ENCODE measurements around the gene TEX26. TPM values are rescaled to one million over a fixed set of nuclear protein-coding genes. Genes with fewer than 3 reads are reported as not detected.

TEX26 gene
- total RNA-seq = not detected

- no peak for DNase-seq (ENCODE audit: low spot score)
Measured at GRCh38 chr13:30932481-30933353, at the start of gene TEX26. TSS of gene TEX26 (plus strand) at chr13:30932656. CDS start at chr13:30932716, 60 bp downstream.

- DNase-seq (ENCODE audit: low spot score) = no peak
Measured at GRCh38 chr13:30882996-30883766, 49.3 kb upstream of the TEX26 start.

- DNase-seq (ENCODE audit: low spot score) = no peak
Measured at GRCh38 chr13:30884543-30884942, 47.9 kb upstream of the TEX26 start.

DNA sequence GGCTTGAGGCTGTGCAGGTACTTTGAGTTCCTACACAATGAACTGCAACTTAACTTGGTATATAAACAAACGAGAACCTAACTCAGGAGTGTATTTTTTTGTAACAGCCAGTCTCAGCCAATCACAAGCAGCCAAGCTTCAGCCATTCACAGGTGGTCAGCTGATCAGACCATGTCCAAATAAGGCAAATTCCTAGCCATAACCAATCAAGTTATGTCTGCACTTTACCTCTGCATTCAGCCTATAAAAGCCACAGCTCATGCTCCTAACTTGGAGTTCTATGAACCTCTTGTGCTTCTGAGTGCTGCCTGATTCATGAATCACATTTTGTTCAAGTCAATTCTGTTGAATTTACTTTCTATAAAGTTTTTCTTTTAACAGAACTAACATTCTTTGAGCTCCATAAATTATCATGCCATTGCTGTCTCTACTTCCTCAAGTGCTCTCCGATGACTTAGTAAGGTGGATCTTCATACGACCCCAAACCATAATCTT is 43.2 kb upstream of the TEX26 start:
- no peak for DNase-seq (ENCODE audit: low spot score)

GRCh38 chr13:30892966-30893365 is 39.5 kb upstream of the TEX26 start:
- DNase-seq (ENCODE audit: low spot score) = no peak

GRCh38 chr13:30895773-30896172 is 36.7 kb upstream of the TEX26 start:
- no peak for DNase-seq (ENCODE audit: low spot score)

DNA sequence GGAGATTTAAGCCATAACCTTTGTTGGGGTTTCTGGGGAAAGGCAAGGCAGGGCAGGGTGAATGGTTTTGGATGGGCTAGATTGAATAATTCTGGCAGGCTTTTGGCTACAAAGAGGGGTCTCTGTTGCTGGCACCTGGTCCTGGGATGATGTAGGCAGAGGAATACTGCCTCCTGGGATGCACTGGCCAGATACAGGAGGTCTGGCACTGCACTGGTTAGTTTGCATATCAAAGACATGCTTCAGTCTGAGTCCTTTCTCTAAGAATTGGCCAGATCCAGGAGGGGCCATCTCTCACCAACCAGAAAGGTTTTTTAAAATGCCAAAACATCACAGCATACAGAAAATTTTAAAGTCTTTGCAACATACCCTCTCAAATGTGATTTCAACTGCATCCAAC is 34.4 kb upstream of the TEX26 start:
- DNase-seq (ENCODE audit: low spot score) = no peak

DNA sequence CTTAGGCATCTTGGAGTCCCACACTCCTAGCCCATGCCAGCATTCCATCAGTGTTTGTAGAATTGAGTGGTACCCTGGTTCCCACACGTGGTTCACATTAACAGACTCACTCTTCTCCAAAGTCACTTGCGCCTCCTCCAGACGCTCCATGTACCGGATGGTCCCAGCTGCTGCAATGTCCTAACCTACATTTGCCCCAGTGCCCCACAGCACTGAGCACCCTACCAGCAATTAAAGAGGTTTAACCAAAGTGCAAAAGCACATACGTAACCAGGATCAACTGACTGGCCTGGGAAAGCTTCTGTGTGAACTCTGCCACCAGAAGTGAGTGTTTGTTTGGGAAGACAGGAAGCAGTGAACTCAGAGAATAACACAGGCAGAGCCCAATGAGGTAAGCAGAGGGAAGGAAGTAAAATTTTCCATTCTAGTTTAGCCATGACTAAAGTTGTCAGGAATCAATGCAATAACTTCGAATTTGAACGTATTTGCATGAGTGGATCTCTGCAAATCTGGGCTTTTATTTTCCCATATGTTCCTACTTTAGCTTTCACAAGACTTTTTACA is 33.7 kb upstream of the TEX26 start:
- DNase-seq (ENCODE audit: low spot score) = no peak

DNA sequence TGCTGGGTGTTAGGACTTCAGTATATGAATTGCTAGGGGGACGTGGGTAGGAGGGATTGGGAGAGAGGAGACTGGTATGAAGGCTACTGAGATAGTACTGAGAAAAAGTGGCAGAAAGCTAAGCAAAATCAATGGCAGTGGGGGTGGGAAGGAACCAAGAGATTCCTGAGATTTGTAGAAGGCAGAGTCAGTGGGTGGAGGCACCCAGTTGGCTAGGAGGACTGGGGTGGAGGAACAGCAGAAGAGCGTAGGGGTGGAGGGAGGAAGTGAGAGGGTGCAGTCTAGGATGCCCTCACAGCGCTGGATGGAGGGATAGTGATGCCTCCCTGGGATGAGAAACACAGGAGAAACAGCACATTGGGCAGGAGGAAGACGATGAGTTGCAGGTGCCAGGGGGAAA is 32.0 kb upstream of the TEX26 start:
- no peak for DNase-seq (ENCODE audit: low spot score)

DNA sequence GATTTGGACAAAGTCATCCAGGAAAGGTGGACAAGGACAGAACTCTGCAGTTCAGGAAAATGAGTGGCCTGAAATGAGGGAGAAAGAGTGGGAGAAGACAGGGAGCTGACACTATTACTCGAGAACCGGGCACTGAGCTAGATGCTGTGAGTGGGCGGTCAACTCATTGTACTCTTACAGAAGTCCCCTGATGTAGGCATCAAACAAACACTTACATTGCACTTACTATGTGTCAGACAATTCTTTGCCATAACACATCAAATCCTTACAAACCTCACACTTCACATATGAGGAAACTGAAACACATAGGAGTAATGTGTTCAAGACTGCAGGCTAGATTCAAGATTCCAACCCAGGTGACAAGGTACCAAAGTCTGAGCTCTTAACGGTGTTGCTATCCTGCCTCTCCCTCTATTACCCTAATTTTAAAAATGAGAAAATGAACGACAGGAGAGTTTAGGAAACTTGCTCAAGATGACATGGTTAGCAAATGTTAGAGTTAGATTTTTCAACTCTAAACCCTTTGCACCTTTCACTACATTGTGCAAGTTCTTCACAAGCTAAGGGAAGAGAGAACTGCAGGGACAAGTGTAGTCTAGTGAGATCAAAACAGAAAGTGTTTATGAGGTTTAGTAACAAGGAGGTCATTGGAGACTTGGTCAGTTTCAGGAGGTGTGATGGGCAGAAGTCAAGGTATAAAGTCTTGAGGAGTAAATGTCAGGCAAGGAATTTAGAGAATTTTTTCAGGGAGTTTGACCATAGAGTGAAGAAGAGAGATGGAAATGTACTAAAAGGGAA is 31.3 kb upstream of the TEX26 start:
- no peak for DNase-seq (ENCODE audit: low spot score)

DNA sequence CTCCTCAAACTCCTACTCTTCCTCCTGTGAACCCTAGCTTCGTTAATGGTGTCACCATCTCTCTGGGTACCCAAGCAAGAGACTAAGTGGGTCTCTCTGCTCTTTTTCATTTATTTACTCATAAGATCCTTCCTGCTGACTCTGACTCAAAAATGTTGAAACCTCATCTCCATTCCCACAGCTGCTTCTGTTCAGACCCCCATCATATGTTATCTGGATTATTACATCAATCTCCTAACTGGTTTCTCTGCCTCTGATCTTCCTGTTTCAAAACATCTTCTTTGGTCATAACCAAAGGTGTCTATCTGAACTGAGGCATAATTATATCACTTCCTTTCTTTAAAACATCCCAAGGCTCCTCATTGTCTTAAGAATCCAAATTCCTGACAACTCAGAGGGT is 28.4 kb upstream of the TEX26 start:
- DNase-seq (ENCODE audit: low spot score) = no peak

- DNase-seq (ENCODE audit: low spot score) = peak; percentile 65
Measured at GRCh38 chr13:30905932-30906383, 26.5 kb upstream of the TEX26 start, which contains the start of gene MEDAG. TSS of gene MEDAG (plus strand) at chr13:30906271. CDS start at chr13:30906516, 245 bp downstream.

DNA sequence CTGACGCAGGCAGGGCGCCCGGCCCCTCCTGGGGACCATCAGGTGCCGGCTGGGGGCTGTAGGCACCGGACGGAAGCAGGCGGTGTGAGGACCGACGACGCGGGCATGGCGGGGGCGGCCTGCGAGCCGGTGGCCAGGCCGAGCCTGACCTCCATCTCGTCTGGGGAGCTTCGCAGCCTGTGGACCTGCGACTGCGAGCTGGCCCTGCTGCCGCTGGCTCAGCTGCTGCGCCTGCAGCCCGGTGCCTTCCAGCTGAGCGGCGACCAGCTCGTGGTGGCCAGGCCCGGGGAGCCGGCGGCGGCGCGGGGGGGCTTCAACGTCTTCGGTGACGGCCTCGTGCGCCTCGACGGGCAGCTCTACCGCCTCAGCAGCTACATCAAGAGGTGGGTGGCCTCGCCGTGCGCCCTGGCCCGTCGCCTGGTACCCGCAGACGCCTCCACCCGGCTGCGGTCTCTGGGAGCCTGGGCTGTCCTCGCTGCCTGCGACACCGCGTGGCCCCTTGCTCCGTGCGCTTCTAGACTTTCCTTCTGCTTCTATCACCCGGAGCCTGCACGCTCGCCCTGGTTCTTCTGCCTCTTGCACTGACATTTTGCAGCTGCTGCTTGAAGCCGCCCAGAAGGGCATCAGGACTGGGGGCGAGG is 25.9 kb upstream of the TEX26 start:
- DNase-seq (ENCODE audit: low spot score) = no peak

DNA sequence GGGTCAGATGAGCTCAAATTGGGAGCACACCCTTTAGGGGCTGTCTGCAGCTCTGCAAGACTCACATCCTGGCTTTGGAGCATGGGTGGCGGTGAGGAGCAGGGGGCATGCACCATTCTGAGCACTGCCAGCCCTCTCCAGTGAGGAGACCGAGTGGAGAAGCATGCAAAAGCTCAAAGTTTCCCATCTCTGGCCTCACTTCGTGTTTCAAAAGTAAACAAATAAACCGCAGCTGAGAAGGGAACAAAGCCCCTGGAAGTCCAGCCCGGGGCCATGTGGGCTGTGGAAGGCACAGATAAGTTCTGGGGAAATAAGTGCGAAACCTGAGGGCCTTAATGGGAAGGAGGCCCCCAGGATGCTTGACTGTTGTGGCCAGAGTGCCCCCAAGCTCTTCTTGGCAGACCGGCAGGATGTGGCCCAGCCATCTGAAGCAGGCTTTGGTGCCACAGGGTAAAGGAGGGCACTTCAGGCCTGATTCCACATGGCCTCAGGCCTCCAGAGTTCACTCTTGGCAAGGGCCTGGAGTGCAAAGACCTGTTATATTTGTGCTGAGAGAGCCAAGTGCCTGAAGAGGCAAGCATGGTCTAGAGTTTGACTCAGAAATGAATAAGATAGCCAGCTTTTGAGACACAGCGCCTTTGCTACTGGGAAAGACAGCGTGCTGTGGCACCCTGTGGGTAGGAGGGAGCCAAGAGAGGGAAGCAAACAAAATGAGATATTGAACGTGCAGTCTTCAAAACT is 25.2 kb upstream of the TEX26 start:
- no peak for DNase-seq (ENCODE audit: low spot score)

GRCh38 chr13:30908416-30908980 is 24.0 kb upstream of the TEX26 start:
- no peak for DNase-seq (ENCODE audit: low spot score)

DNA sequence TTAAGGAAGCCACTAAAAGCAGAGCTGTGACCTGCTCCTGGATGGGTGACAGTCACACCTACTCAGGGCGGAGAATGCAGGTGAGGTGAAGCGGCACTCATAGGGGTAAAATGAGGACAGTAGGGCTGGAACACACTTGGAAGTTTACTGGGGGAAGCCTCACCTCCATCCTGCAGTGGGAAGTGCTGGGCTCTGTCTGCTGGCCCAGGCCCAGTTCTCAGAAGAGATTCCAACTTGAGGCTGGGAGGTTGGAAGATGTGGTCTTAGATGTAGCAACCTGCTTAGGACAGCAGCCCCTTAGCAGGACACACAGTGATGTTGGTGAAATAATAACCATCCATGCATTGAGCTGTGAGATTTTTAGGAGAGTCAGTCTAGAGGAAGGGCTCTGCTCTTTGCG is 21.8 kb upstream of the TEX26 start:
- no peak for DNase-seq (ENCODE audit: low spot score)

DNA sequence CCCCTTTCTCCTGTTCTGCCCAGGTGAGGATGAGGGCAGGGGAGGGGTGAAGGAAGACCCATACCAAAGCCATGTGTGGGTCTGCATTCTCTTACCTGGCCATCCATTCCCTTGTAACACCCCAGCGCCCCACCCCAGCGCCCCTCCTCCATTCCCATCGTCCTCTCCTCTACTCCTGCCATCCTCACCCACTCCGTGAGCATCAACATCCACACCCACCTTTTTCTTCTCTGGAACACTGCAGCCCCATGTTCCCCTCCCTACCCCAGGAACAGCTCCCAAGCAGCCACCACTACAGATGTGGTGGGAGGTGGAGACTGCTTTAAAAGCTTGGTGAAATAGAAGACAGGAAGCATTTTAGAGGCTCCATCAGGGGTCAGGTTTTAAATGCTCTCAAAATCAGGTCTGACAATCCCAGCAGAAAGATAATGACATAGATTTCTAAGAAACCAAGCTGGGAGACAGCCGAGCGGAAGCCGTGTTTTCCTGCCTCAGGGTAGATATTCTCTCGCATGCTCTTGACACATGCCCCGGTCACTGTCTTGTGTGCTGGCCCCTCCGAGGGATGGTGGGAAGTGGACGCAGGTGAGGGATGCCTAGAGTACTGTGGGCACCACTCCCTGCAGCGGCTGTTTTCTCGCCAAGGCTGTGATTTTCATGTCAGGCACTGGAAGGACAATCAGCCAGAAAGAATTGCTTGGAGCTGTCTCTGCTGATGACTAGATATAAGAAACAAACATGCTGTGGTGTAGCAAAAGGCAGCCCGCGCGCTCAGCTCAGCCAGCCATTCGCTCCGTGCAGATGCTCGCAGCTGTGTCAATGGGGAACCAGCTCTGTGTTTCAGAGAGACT is 16.5 kb upstream of the TEX26 start:
- no peak for DNase-seq (ENCODE audit: low spot score)

GRCh38 chr13:30916991-30917390 is 15.5 kb upstream of the TEX26 start:
- DNase-seq (ENCODE audit: low spot score) = no peak

Data from ureter (tissue), 1 donor.